ENCODE measurements around the gene PODN.

DNA sequence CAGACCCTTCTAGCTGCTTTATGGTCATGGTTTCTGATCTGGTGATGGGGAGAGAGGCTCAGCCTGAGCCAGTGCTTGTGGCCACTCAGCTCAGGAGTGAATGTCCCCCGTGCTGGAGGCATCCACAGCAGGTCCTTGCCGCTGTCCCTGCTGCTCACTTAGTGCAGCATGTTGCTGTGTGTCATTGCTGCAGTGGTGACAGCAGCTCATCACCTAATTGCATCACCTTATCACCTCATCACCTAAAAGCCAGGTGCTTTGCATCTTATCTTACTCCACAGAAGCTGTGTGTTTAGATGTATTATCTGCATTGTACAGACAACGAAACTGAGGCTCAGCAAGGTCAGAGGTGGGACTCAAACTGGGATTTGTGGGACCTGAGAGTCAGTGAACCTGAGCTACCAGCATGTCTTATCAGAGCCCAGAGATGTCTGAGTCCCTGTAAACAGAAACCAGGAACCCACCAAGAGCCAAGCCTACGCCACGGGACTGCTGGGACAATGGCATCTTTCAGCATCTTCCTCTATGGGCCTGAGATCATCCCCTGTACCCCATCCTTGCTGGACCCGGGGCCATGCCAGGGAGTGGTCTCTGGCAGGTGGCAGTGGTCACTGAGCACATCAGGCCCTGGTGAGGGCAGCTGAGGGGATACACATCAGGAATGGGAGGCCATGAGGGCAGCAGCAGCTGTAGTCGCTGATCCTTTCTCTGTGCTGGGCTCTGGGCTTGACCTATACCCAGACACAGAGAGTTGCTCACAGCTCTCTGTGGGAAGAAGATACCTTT lies 6.5 kb downstream of the PODN start:
- TF ChIP-seq POLR2A (IDR thresholded peaks at IDR 0.05): no peak
- TF ChIP-seq, protein P1, sequence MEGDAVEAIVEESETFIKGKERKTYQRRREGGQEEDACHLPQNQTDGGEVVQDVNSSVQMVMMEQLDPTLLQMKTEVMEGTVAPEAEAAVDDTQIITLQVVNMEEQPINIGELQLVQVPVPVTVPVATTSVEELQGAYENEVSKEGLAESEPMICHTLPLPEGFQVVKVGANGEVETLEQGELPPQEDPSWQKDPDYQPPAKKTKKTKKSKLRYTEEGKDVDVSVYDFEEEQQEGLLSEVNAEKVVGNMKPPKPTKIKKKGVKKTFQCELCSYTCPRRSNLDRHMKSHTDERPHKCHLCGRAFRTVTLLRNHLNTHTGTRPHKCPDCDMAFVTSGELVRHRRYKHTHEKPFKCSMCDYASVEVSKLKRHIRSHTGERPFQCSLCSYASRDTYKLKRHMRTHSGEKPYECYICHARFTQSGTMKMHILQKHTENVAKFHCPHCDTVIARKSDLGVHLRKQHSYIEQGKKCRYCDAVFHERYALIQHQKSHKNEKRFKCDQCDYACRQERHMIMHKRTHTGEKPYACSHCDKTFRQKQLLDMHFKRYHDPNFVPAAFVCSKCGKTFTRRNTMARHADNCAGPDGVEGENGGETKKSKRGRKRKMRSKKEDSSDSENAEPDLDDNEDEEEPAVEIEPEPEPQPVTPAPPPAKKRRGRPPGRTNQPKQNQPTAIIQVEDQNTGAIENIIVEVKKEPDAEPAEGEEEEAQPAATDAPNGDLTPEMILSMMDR (IDR thresholded peaks at IDR 0.05 in 8 of 11, conservative IDR thresholded peaks at IDR 0.05 in 3 of 11): no peak
- no peak for TF ChIP-seq POLR2AphosphoS5 (IDR thresholded peaks at IDR 0.05)
